ENCODE measurements around the gene MPP1. TPM values are rescaled to one million over a fixed set of nuclear protein-coding genes. Genes with fewer than 3 reads are reported as not detected.

Gene MPP1
- total RNA-seq, 1 experiment from 2014 or later: 1.3 TPM

GRCh38 chrX:154775419-154776349 is 29.6 kb downstream of the MPP1 start:
- Mint-ChIP-seq H3K4me1 (ENCODE audit: low read depth, unreplicated experiment) (no peaks in the 10 kb centered on the region), H3K9me3 (ENCODE audit: low read depth, unreplicated experiment) (peaks cover 3% of the 10 kb centered on the region), H3K27me3 (ENCODE audit: unreplicated experiment) (no peaks in the 10 kb centered on the region), H3K36me3 (ENCODE audit: insufficient read depth, unreplicated experiment) (peaks cover 37% of the 10 kb centered on the region), H3K27ac (ENCODE audit: unreplicated experiment) (no peak overlapping the region), H3K4me3 (ENCODE audit: low read depth, unreplicated experiment) (no peak overlapping the region)
- CTCF ChIA-PET: no interaction called here
- BruUV-seq (replicated peaks): no TSS peak
- no peak for TF ChIP-seq CTCF (IDR thresholded peaks at IDR 0.05; ENCODE audit: unreplicated experiment)
- DNase-seq: no peak
- intact Hi-C loops (cut with micrococcal nuclease; ENCODE audit: unreplicated experiment): no loop called here

GRCh38 chrX:154774622-154775021 is 30.7 kb downstream of the MPP1 start:
- CTCF ChIA-PET: no interaction called here
- Mint-ChIP-seq H3K36me3 (ENCODE audit: insufficient read depth, unreplicated experiment) (peaks cover 44% of the 10 kb centered on the region), H3K9me3 (ENCODE audit: low read depth, unreplicated experiment) (peaks cover 3% of the 10 kb centered on the region), H3K4me1 (ENCODE audit: low read depth, unreplicated experiment) (no peaks in the 10 kb centered on the region), H3K27ac (ENCODE audit: unreplicated experiment) (no peak overlapping the region), H3K27me3 (ENCODE audit: unreplicated experiment) (no peaks in the 10 kb centered on the region), H3K4me3 (ENCODE audit: low read depth, unreplicated experiment) (no peak overlapping the region)
- BruUV-seq (replicated peaks): no TSS peak
- DNase-seq: no peak
- intact Hi-C loops (cut with micrococcal nuclease; ENCODE audit: unreplicated experiment): no loop called here
- TF ChIP-seq CTCF (IDR thresholded peaks at IDR 0.05; ENCODE audit: unreplicated experiment): no peak

GRCh38 chrX:154762537-154763296 is 42.6 kb downstream of the MPP1 start, which contains the start of gene DKC1:
Gene DKC1 (plus strand): TSS chrX:154762864. CDS start chrX:154762966, 102 bp downstream.
- DNase-seq: peak; percentile 98
- no TSS peak for BruUV-seq (replicated peaks)
- TF ChIP-seq CTCF (IDR thresholded peaks at IDR 0.05; ENCODE audit: unreplicated experiment): no peak
- peak within 1 kb of the TSS; percentile 91 for H3K4me3 Mint-ChIP-seq (ENCODE audit: low read depth, unreplicated experiment)
- peaks cover 11% of the 10 kb centered on the region for H3K4me1 Mint-ChIP-seq (ENCODE audit: low read depth, unreplicated experiment)
- intact Hi-C loops (cut with micrococcal nuclease; ENCODE audit: unreplicated experiment): no loop called here
- CTCF ChIA-PET: interaction anchor here (0.8 to 1.7 kb wide), 4 partner anchors 12 to 43 kb away, joined by 3 to 11 read pairs (median 6); partner anchors contain the start of genes GAB3 and MPP1
- H3K27me3 Mint-ChIP-seq (ENCODE audit: unreplicated experiment): no peaks in the 10 kb centered on the region
- H3K9me3 Mint-ChIP-seq (ENCODE audit: low read depth, unreplicated experiment): no peaks in the 10 kb centered on the region
- H3K27ac Mint-ChIP-seq (ENCODE audit: unreplicated experiment): peak within 1 kb of the TSS; percentile 79
- H3K36me3 Mint-ChIP-seq (ENCODE audit: insufficient read depth, unreplicated experiment): peaks cover 53% of the 10 kb centered on the region

GRCh38 chrX:154761977-154762536 is 43.2 kb downstream of the MPP1 start:
- TSS peak; percentile 79 for BruUV-seq (replicated peaks)
- intact Hi-C loops (cut with micrococcal nuclease; ENCODE audit: unreplicated experiment): no loop called here

More at GRCh38 chrX:154761977-154762536, 43.2 kb downstream of the MPP1 start:
- no peak for TF ChIP-seq CTCF (IDR thresholded peaks at IDR 0.05; ENCODE audit: unreplicated experiment)
- peaks cover 47% of the 10 kb centered on the region for H3K36me3 Mint-ChIP-seq (ENCODE audit: insufficient read depth, unreplicated experiment)
- peak overlapping the region; percentile 79 for H3K27ac Mint-ChIP-seq (ENCODE audit: unreplicated experiment)
- H3K9me3 Mint-ChIP-seq (ENCODE audit: low read depth, unreplicated experiment): no peaks in the 10 kb centered on the region
- no peaks in the 10 kb centered on the region for H3K27me3 Mint-ChIP-seq (ENCODE audit: unreplicated experiment)
- CTCF ChIA-PET: interaction anchor here (1.4 to 1.7 kb wide), 3 partner anchors 11 to 30 kb away, joined by 3 to 11 read pairs (median 8); partner anchors contain the start of gene GAB3
- peaks cover 11% of the 10 kb centered on the region for H3K4me1 Mint-ChIP-seq (ENCODE audit: low read depth, unreplicated experiment)
- no peak for DNase-seq
- peak overlapping the region; percentile 91 for H3K4me3 Mint-ChIP-seq (ENCODE audit: low read depth, unreplicated experiment)
